ENCODE measurements around the gene TCP1.

DNA sequence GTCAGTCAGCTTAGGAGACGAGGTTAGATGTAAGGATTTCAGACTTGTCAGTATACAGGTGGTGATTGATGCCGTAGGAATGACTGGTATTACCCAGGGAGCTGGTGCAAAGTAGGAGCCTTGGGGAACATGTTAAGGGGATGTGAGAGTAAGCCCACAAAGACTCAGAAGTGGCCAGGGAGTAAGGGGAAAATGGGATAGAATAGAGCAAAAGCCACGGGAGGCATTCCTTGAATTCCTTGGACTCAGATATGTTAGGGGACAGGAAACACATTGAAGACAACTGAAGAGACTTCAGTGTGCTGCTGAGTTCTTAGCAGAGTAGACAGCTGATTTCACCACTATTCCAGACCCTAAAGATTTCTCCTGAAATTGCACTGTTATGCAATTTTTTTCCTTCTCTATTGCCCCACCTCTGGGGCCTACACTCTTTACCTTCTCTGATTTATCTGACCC lies 28.8 kb downstream of the TCP1 start:
- TF ChIP-seq POLR2A (IDR thresholded peaks at IDR 0.05; ENCODE audit: low read depth) = no peak
- no peak for TF ChIP-seq POLR2AphosphoS5 (IDR thresholded peaks at IDR 0.05)
- TF ChIP-seq, protein P1, sequence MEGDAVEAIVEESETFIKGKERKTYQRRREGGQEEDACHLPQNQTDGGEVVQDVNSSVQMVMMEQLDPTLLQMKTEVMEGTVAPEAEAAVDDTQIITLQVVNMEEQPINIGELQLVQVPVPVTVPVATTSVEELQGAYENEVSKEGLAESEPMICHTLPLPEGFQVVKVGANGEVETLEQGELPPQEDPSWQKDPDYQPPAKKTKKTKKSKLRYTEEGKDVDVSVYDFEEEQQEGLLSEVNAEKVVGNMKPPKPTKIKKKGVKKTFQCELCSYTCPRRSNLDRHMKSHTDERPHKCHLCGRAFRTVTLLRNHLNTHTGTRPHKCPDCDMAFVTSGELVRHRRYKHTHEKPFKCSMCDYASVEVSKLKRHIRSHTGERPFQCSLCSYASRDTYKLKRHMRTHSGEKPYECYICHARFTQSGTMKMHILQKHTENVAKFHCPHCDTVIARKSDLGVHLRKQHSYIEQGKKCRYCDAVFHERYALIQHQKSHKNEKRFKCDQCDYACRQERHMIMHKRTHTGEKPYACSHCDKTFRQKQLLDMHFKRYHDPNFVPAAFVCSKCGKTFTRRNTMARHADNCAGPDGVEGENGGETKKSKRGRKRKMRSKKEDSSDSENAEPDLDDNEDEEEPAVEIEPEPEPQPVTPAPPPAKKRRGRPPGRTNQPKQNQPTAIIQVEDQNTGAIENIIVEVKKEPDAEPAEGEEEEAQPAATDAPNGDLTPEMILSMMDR (IDR thresholded peaks at IDR 0.05) = no peak
